ENCODE results near the gene METTL27.

GRCh38 chr7:73799282-73800141 is 42.8 kb downstream of the METTL27 start:
- TF ChIP-seq POLR2A (IDR thresholded peaks at IDR 0.05) (no peak), CTCF (IDR thresholded peaks at IDR 0.05) (no peak)
